Fibroblast of peridontal ligament (primary cell): ENCODE data around the gene CTSE.

Experiments
- DNase-seq: peaks from one replicate; pipeline ENCODE4 v3.0.0-alpha.2; 2010; ENCODE audit errors: extremely low read depth

CTSE gene

GRCh38 chr1:205971082-205971481, 52.6 kb downstream of the CTSE start:
- no peak for DNase-seq

- no peak for DNase-seq
Observed at GRCh38 chr1:205970486-205970885, 53.2 kb downstream of the CTSE start.

- no peak for DNase-seq
Observed at GRCh38 chr1:205969229-205969628, 54.5 kb downstream of the CTSE start.

GRCh38 chr1:205967554-205968335, 56.0 kb downstream of the CTSE start:
- DNase-seq: no peak

- no peak for DNase-seq
Observed at GRCh38 chr1:205965036-205965884, 58.4 kb downstream of the CTSE start.

- DNase-seq: peak; percentile 70
Observed at GRCh38 chr1:205963352-205964155, 60.1 kb downstream of the CTSE start.

- DNase-seq: no peak
Observed at GRCh38 chr1:205962821-205963221, 60.9 kb downstream of the CTSE start.

GRCh38 chr1:205961991-205962820, 61.5 kb downstream of the CTSE start:
- DNase-seq: no peak

GRCh38 chr1:205961405-205961804, 62.3 kb downstream of the CTSE start:
- DNase-seq: no peak

- DNase-seq: no peak
Observed at GRCh38 chr1:205959789-205960188, 63.9 kb downstream of the CTSE start.
